Nephron (organoid): ENCODE data around the gene A4GALT.
"Not testable (repeated sequence)": the region's sequence is repeated elsewhere in the genome, so short reads cannot be mapped to it uniquely, and the experiment has no call there.

Experiments used
- H3K27ac Mint-ChIP-seq, 3 experiments: 2 replicates each; pipeline ENCODE4 v1.8.0; 2020; ENCODE audit warnings: mixed read lengths in 3 of 3, mild to moderate bottlenecking in 2 of 3, moderate library complexity in 1 of 3
- H3K27me3 Mint-ChIP-seq: 2 replicates; pipeline ENCODE4 v1.8.0; 2021; ENCODE audit warnings: low read depth, mild to moderate bottlenecking, moderate library complexity, mixed read lengths
- H3K36me3 Mint-ChIP-seq: 2 replicates; pipeline ENCODE4 v1.8.0; 2020; ENCODE audit warnings: low read depth, mixed read lengths
- H3K4me1 Mint-ChIP-seq: 2 replicates; pipeline ENCODE4 v1.8.0; 2020; ENCODE audit warnings: mixed read lengths
- H3K4me3 Mint-ChIP-seq, 3 experiments: 2 replicates each; pipeline ENCODE4 v1.8.0; 2020; ENCODE audit warnings: mild to moderate bottlenecking in 3 of 3, mixed read lengths in 3 of 3, moderate library complexity in 2 of 3
- H3K9me3 Mint-ChIP-seq: 2 replicates; pipeline ENCODE4 v1.8.0; 2020; ENCODE audit warnings: mixed read lengths
- CTCF ChIP-seq, 3 experiments: fragments of 200-600 bp; sonication (generic); IDR thresholded peaks; one replicate each; pipeline ENCODE4 v1.5.0; 2021; ENCODE audit warnings: antibody characterized with exemption in 3 of 3; ENCODE audit not compliant: unreplicated experiment in 3 of 3

The A4GALT gene

GRCh38 chr22:42754658-42755057 is 34.0 kb upstream of the A4GALT start:
- no peaks in the 10 kb centered on the region for H3K4me1 Mint-ChIP-seq
- no peak overlapping the region for H3K27ac Mint-ChIP-seq
- TF ChIP-seq CTCF (IDR thresholded peaks at IDR 0.05; ENCODE audit: unreplicated experiment in 3 of 3) = no peak
- H3K9me3 Mint-ChIP-seq = peaks cover 2% of the 10 kb centered on the region
- no peak overlapping the region for H3K4me3 Mint-ChIP-seq
- peaks cover 13% of the 10 kb centered on the region for H3K27me3 Mint-ChIP-seq
- H3K36me3 Mint-ChIP-seq = no peaks in the 10 kb centered on the region

GRCh38 chr22:42752912-42753311 is 32.2 kb upstream of the A4GALT start:
- no peaks in the 10 kb centered on the region for H3K36me3 Mint-ChIP-seq
- no peak overlapping the region for H3K27ac Mint-ChIP-seq
- no peak overlapping the region for H3K4me3 Mint-ChIP-seq
- no peak for TF ChIP-seq CTCF (IDR thresholded peaks at IDR 0.05; ENCODE audit: unreplicated experiment in 3 of 3)
- H3K4me1 Mint-ChIP-seq = no peaks in the 10 kb centered on the region
- H3K27me3 Mint-ChIP-seq = peaks cover 10% of the 10 kb centered on the region
- H3K9me3 Mint-ChIP-seq = peaks cover 2% of the 10 kb centered on the region

GRCh38 chr22:42752230-42752746 is 31.6 kb upstream of the A4GALT start:
- H3K27ac Mint-ChIP-seq = no peak overlapping the region
- no peak for TF ChIP-seq CTCF (IDR thresholded peaks at IDR 0.05; ENCODE audit: unreplicated experiment in 3 of 3)
- no peaks in the 10 kb centered on the region for H3K36me3 Mint-ChIP-seq
- peaks cover 3% of the 10 kb centered on the region for H3K27me3 Mint-ChIP-seq
- no peaks in the 10 kb centered on the region for H3K4me1 Mint-ChIP-seq
- H3K4me3 Mint-ChIP-seq = no peak overlapping the region
- H3K9me3 Mint-ChIP-seq = peaks cover 2% of the 10 kb centered on the region

GRCh38 chr22:42750421-42750820 is 29.8 kb upstream of the A4GALT start:
- not testable (repeated sequence) for H3K27me3 Mint-ChIP-seq, H3K27ac Mint-ChIP-seq

GRCh38 chr22:42747701-42748513 is 27.2 kb upstream of the A4GALT start:
- Mint-ChIP-seq H3K27ac (peak overlapping the region; percentile 50 to 78 (median 70)), H3K9me3 (no peaks in the 10 kb centered on the region), H3K4me1 (peaks cover 9% of the 10 kb centered on the region), H3K27me3 (no peaks in the 10 kb centered on the region), H3K4me3 (no peak overlapping the region), H3K36me3 (no peaks in the 10 kb centered on the region)
- TF ChIP-seq CTCF (IDR thresholded peaks at IDR 0.05; ENCODE audit: unreplicated experiment in 3 of 3) = no peak

More at GRCh38 chr22:42750421-42750820, 29.8 kb upstream of the A4GALT start:
- not testable (repeated sequence) for H3K36me3 Mint-ChIP-seq, H3K9me3 Mint-ChIP-seq, H3K4me1 Mint-ChIP-seq, H3K4me3 Mint-ChIP-seq

GRCh38 chr22:42745118-42745517 is 24.4 kb upstream of the A4GALT start:
- no peaks in the 10 kb centered on the region for H3K9me3 Mint-ChIP-seq
- H3K27me3 Mint-ChIP-seq = no peaks in the 10 kb centered on the region
- H3K27ac Mint-ChIP-seq = peak overlapping the region in 2 of 3 experiments; percentile 42 to 71
- H3K4me3 Mint-ChIP-seq = no peak overlapping the region
- no peak for TF ChIP-seq CTCF (IDR thresholded peaks at IDR 0.05; ENCODE audit: unreplicated experiment in 3 of 3)
- peaks cover 9% of the 10 kb centered on the region for H3K4me1 Mint-ChIP-seq
- H3K36me3 Mint-ChIP-seq = no peaks in the 10 kb centered on the region
